ENCODE measurements around the gene RPS6KC1.
"Not testable (repeated sequence)": the region's sequence is repeated elsewhere in the genome, so short reads cannot be mapped to it uniquely, and the experiment has no call there.

RPS6KC1 gene

DNA sequence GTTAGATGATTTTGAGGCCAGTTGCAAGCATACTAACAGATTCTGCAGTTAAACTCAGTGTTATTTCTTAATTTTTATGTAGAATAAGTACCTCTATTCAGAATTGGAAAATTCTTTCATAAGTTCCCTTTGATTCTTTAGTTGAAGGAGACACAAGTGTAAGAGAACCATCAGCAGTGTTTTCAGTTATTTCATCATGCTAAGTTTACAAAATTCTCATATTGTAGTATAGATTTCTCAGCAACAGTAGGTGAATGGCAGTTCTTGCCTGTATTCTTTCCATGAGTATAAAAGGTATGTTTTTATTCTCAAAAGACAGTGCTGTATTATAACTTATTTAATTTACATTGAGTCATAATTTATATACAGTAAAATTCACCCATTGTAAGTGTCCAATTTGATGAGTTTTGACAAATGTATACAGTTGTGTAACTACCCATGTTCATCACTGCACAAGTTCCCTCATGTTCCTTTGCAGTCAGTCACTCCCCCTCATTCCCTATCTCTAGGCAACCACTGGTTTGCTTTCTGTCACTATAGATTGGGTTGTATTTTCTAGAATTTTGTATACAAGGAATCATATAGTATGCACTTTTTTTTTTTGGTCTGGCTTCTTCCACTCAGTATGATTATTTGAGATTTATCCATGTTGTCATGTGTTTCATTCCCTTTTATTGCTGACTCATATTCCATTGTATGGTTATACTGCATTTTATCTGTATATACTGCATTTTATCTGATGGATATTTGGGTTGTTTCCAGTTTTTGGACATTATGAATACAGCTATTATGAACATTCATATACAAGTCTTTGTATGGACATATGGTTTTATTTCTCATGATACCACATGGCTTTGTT, 3.9 kb downstream of the RPS6KC1 start:
- DNase-seq = no peak

DNA sequence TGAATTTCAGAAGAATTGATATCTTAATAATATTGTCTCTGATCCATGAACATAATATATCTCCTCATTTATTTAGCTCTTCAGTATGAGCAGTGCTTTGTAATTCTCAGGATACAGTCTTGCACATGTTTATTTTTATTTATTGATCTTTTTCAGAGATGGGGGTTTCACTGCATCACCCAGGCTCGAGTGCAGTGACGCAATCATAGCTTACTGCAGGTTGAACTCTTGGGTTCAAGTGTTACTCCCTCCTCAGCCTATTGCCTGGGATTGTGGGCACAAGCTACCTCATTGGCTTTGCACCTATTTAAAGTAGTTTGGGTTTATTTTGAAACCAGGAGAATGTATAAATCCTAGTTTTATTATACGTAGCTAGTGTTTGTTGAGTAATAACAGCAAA, 4.7 kb downstream of the RPS6KC1 start:
- no peak for DNase-seq

GRCh38 chr1:213057264-213058059, 6.4 kb downstream of the RPS6KC1 start:
- DNase-seq = no peak

DNA sequence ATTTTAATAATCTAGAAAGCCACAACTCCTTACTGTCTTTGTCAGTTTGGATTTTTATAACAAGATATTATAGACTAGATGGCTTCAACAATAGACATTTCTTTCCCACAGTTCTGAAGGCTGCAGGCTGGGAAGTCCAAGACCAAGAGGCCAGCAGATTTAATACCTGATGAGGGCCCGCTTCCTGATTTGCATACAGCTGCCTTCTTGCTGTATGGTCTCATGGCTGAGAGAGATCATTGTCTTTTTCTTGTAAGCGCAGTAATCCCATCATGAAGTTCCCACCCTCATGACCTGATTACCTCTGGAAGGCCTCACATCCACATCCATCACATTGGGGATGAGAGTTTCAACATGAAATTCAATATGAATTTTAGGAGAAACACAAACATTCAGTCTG, 9.8 kb downstream of the RPS6KC1 start:
- DNase-seq = no peak

DNA sequence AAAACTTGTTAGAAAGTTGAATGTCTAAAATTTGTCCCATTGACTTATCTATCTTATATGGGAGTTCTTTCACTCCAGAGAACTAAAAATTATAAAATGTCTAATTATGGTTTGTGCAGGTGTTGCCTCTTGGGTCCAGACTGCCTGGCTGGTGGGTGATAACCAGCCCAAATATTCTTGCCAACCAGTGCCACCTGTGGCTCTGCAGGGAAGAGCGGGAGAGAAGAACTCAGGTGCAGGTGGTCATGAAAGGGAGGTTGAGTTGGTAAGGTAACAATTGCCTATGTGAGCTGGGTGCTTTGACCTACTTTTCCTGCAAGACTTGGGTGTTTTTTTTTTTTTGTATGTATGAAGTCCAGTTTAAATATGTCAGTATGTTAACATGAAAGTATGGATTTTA, 10.2 kb downstream of the RPS6KC1 start:
- DNase-seq = no peak

DNA sequence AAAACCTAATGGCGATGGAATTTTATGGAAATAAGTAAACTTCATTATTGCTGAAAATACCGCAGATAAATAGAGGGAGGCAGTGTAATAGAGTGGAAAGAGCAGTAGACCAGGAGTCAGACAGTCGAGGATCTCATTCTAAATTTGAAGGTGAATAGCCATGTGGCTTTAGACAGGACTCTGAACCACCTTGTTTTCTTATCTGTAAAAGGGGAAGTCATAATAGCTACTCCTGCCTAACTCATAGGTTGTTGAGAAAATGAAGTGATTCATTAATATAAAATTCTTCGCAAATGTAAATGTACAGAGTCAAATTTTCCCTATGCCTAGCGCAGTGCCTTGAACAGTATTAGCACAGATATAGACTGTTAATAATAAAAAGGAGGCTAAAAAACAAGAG, 14.8 kb downstream of the RPS6KC1 start:
- no peak for DNase-seq

DNA sequence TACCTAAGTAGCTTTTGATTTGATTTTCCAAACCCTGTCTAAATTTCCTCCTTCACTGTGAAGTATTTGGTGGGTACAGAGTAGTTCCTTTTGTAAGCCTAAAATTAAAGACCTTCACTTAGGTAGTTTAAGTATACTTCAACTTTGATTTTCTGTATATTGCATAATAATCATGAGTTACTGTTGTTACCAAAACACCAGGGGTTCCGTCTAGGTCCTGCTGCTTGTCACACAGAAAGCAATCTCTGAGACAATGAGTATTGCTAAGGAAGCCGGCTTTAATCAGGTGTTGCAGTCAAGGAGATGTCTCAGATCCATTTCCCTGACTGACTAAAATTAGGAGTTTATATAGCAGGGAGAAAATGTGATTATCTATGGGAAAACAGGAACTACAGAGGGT, 15.3 kb downstream of the RPS6KC1 start:
- DNase-seq = no peak

DNA sequence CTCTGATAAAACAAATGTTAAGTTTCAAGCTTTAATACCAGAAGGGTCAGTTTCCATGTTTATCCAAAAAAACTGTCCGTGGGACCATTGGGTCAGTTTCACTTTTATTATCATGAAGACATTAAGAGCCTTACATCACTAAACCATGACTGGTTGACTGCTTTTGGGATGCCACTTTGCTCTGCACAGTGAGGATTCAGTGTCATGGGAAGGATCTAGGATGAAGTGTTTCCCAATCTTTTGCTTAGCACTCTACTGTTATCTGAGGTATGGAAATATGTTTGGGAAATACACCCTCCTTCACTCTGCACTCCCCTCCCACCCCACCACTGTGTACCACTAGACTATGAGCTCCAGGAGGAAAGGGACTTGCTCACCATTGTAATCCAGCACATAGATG, 16.3 kb downstream of the RPS6KC1 start:
- no peak for DNase-seq

DNA sequence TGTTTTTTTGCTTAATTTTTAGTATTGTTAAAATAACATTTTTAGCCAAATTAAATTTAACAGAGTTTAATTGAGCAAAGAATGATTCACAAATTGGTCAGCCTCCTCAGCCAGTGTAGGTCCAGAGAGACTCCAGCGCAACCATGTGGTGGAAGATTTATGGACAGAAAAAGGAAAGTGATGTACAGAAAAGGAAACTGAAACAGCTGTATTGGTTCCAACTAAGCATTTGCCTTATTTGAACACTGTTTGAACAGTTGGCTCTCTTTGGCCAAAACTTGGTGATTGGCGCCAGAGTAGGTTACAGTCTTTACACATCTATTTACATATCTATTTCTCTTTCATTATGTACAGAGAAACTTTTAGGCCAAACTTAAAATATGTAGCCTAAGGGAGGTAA, 19.4 kb downstream of the RPS6KC1 start:
- no peak for DNase-seq

GRCh38 chr1:213075725-213076124, 24.7 kb downstream of the RPS6KC1 start:
- DNase-seq = no peak

GRCh38 chr1:213082420-213083111, 31.5 kb downstream of the RPS6KC1 start:
- DNase-seq = no peak

GRCh38 chr1:213083112-213083445, 32.0 kb downstream of the RPS6KC1 start:
- DNase-seq = peak in 1 of 56 donors; percentile 0

GRCh38 chr1:213087911-213088310, 36.9 kb downstream of the RPS6KC1 start:
- no peak for DNase-seq

- DNase-seq = no peak
Measured at GRCh38 chr1:213089924-213090677, 39.1 kb downstream of the RPS6KC1 start.

DNA sequence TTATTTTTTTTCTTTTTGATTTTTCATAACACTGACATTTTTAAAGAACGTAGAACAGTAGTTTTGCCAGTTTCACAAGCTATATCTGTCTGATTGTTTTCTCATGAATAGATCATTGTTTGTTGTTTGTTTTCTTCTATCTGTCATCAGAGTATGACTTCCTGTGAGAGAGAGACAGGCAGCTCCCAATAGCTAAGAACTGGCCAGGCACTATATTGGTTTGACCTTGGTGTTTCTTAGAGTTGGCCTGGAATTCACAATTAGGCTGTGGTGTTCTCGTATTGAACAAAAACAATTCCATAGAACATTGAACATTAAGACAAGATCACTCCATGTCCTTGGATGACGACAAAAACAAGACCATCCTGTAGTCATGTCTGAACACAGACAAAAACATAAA, 43.4 kb downstream of the RPS6KC1 start:
- DNase-seq = peak in 1 of 56 donors; percentile 1

DNA sequence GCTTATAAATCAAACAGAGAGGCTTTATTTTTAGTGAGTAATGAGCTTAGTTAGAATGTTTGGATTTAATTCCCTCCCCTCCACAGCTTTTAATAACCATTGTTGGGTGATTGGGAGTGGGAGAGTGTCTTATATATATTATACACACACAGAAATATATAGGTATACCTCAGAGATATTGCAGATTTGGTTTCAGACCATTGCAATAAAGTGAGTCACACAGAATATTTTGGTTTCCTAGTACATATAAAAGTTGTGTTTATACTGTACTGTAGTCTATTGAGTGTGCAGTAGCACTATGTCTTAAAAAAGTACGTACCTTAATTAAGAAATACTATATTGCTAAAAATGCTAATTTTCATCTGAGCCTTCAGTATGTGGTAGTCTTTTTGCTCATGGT, 44.4 kb downstream of the RPS6KC1 start:
- DNase-seq = no peak

GRCh38 chr1:213099682-213100399, 48.8 kb downstream of the RPS6KC1 start:
- no peak for DNase-seq

DNA sequence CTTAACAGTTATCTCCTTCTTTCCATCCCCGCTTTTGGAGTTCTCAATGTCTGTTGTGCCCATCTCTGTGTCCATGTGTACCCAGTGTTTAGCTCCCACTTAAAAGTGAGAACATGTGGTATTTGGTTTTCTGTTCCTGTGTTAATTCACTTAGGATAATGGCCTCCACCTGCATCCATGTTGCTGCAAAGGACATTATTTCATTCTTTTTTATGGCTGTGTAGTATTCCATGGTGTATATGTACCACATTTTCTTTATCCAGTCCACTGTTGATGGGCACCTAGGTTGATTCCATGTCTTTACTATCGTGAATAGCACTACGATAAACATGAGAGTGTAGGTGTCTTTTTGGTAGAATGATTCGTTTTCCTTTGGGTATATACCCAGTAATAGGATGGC, 49.5 kb downstream of the RPS6KC1 start:
- DNase-seq = not testable (repeated sequence)

DNA sequence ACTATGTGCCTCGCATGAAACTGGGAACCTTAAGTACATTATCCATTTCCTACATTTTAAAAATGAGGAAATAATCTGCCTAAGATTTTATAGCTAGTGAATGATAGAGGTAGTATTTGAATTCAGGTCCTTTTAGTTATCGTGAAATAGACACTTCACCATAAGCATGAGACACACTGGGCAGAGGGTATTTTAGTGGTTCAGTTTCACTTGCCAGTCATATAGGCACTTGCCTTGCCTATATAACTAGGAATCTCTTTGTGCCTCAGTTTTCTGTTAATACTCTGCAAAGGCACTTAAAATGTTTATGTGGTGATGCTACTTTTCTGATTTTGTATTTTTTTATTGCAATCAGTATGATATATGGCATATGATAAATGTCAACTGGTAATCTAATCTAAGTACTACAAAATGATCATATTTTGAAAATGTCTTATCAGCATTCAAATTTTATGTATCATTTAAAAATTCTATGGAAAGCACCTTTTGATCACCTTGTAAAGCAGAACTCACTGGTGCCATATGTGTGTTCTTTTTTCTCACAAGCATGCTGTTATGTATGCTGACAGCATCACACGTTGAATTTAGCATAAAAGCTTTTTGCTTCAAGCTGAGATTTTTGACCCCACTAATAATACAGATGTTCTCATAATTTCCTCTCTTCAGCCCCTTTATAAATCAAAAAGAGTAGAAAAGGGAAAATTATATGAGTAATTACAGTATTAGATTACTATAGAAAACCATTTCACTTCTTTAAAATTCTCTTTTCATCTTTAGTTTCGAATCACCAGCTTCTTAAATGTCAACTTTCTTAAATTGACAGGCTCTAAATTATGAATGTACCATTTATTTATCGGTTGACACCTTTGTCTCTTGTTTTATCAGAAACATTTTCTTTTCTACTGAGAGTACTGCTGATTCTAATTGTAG, 52.6 kb downstream of the RPS6KC1 start:
- no peak for DNase-seq

DNA sequence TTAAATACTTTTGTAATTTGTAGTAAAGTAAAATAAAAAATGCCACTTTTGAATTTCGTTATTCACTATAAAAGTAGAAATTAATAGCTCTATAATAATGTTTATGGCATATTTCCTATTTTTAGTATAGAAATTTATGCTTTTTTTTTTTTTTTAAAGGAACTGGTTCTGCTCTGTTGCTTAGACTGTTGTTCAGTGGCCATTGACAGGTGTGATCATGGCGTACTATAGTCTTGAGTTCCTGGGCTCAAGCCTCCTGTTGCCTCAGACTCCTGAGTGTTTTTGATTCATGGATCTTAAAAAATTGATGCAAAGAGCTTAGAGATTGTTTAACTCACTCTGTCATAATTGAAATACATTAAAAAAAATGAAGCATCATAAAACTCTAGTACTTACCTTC, 53.6 kb downstream of the RPS6KC1 start:
- no peak for DNase-seq
